Kidney (tissue), 14 donors: Measurements from ENCODE around the gene SHLD1. TPM values are rescaled to one million over a fixed set of nuclear protein-coding genes. Genes with fewer than 3 reads are reported as not detected.

Source experiments
- DNase-seq, 5 donors: peaks; one replicate each; pipeline ENCODE4 v3.0.0-alpha.2; 2013 to 2020
- FAIRE-seq: peaks from 2 replicates; lab custom pipeline; 2012; peaks lifted over from hg19 to GRCh38; lab: Jason Lieb, UNC
- H3K27ac ChIP-seq, 2 donors: one replicate each; pipeline ENCODE4 v1.7.0; 2013; ENCODE audit warnings: low read depth in 2 of 2, low read length in 2 of 2, inconsistent platforms in 1 of 2
- H3K27me3 ChIP-seq: one replicate; pipeline ENCODE4 v1.7.1; 2013; ENCODE audit warnings: low read length, inconsistent platforms; ENCODE audit not compliant: control insufficient read depth, insufficient read depth
- H3K36me3 ChIP-seq, 3 donors: one replicate each; pipeline versions ENCODE4 v1.7.0 to v1.7.1; 2013; ENCODE audit warnings: low read length in 3 of 3, control low read depth in 1 of 3, inconsistent platforms in 1 of 3; ENCODE audit not compliant: insufficient read depth in 3 of 3, control insufficient read depth in 2 of 3
- H3K4me1 ChIP-seq, 3 donors: one replicate each; pipeline versions ENCODE4 v1.7.0 to v1.7.1; 2013; ENCODE audit warnings: low read length in 3 of 3, inconsistent platforms in 1 of 3, low read depth in 1 of 3; ENCODE audit not compliant: control insufficient read depth in 2 of 3, insufficient read depth in 2 of 3
- H3K4me3 ChIP-seq, 3 donors: one replicate each; pipeline versions ENCODE4 v1.7.0 to v1.8.1; 2013; ENCODE audit warnings: low read length in 3 of 3, control low read depth in 1 of 3, inconsistent platforms in 1 of 3
- H3K9ac ChIP-seq, 3 donors: one replicate each; pipeline versions ENCODE4 v1.7.0 to v1.7.1; 2013; ENCODE audit warnings: low read length in 3 of 3, control low read depth in 1 of 3, inconsistent platforms in 1 of 3
- H3K9me3 ChIP-seq, 3 donors: one replicate each; pipeline versions ENCODE4 v1.7.0 to v1.7.1; 2013; ENCODE audit warnings: low read length in 3 of 3, control low read depth in 1 of 3, inconsistent platforms in 1 of 3; ENCODE audit not compliant: control insufficient read depth in 2 of 3, insufficient read depth in 1 of 3
- CTCF ChIP-seq: IDR thresholded peaks from 3 replicates; pipeline ENCODE4 v1.5.1; 2012; ENCODE audit warnings: mild to moderate bottlenecking, moderate library complexity, borderline replicate concordance; ENCODE audit not compliant: insufficient read depth; ENCODE audit errors: extremely low read depth
- intact Hi-C: fragments of 100-400 bp; cut with DNase I; formaldehyde crosslinking; loops from one replicate; pipeline ENCODE4 v1.11.1; 2022
- polyA plus RNA-seq: library from polyadenylated mRNA; stranded (reverse); fragments of 350-450 nt; fragmentation: Illumina TruSeq; extraction: RNeasy Lipid Tissue Mini Kit (QIAGEN cat#74804); gene quantifications from one replicate; pipeline ENCODE4 v1.2.3, GENCODE V29; 2014; ENCODE audit warnings: low read depth, low replicate concordance; ENCODE audit not compliant: insufficient read depth
- total RNA-seq: library from RNA; stranded (reverse); fragmentation: NEBNext Ultra II Directional; extraction: Animal tissue kit (Norgen Biotek cat#: 25700); gene quantifications from one replicate; pipeline ENCODE4 v1.2.1, GENCODE V29; 2021
- donor health status: control.
- donor health status: control.
- donor health status: control.
- donor health status: control.
- donor health status: control.
- donor health status: DM: yes; HTN: yes; CAD: no.
- donor health status: Normal renal cell carcinoma (clear cell type).

SHLD1 gene
- total and polyA plus RNA-seq, 2 donors from 2014 or later, result 6.1 to 7.2 TPM

- no peaks in the 10 kb centered on the region for H3K27me3 ChIP-seq
- H3K4me3 ChIP-seq, result no peak overlapping the region
- no peak for TF ChIP-seq CTCF
- H3K27ac ChIP-seq, result no peak overlapping the region
- H3K9me3 ChIP-seq, result no peaks in the 10 kb centered on the region
- no peaks in the 10 kb centered on the region for H3K4me1 ChIP-seq
- no peak overlapping the region for H3K9ac ChIP-seq
- no peaks in the 10 kb centered on the region for H3K36me3 ChIP-seq
- DNase-seq (no peak), FAIRE-seq (no peak)
- intact Hi-C loops, result no loop called here
Observed at GRCh38 chr20:5766085-5766764, 16.0 kb downstream of the SHLD1 start.

GRCh38 chr20:5767493-5768098 is 17.4 kb downstream of the SHLD1 start:
- Histone ChIP-seq H3K4me1 (no peaks in the 10 kb centered on the region), H3K9ac (no peak overlapping the region), H3K4me3 (no peak overlapping the region), H3K9me3 (no peaks in the 10 kb centered on the region), H3K27me3 (no peaks in the 10 kb centered on the region), H3K27ac (no peak overlapping the region), H3K36me3 (no peaks in the 10 kb centered on the region)
- DNase-seq, result no peak
- intact Hi-C loops, result no loop called here
- no peak for FAIRE-seq
- TF ChIP-seq CTCF, result no peak

- TF ChIP-seq CTCF, result no peak
- Histone ChIP-seq H3K9me3 (no peaks in the 10 kb centered on the region), H3K4me1 (no peaks in the 10 kb centered on the region), H3K9ac (no peak overlapping the region), H3K4me3 (no peak overlapping the region), H3K27me3 (no peaks in the 10 kb centered on the region), H3K36me3 (peaks cover 0 to 3% (median 0%) of the 10 kb centered on the region in 3 donors), H3K27ac (no peak overlapping the region)
- intact Hi-C loops, result no loop called here
- no peak for DNase-seq
- no peak for FAIRE-seq
Observed at GRCh38 chr20:5770231-5770986, 20.2 kb downstream of the SHLD1 start.
